ENCODE results near the gene CELF4. TPM values are rescaled to one million over a fixed set of nuclear protein-coding genes. Genes with fewer than 3 reads are reported as not detected.

Gene CELF4
- total and polyA plus RNA-seq, 10 of the 15 experiments (the other 5 are each of a cell fraction or from before 2014, with no cell fraction given) = 0.03 to 0.32 TPM; not detected in 8

- TF ChIP-seq EP300 (IDR thresholded peaks at IDR 0.05; ENCODE audit: borderline replicate concordance in 1 of 2, control insufficient read depth in 1 of 2, low read depth in 2 of 2, low read length in 2 of 2) (no peak), YY1 (IDR thresholded peaks at IDR 0.05; ENCODE audit: low read depth, low read length) (no peak), NFYB (IDR thresholded peaks at IDR 0.05; ENCODE audit: insufficient read depth, low read depth, low read length) (no peak), NKRF (conservative IDR thresholded peaks at IDR 0.05) (no peak), JUND (IDR thresholded peaks at IDR 0.05; ENCODE audit: low read depth, low read length) (no peak)
These were observed 40.9 kb downstream of the CELF4 start (continued) for GRCh38 chr18:37524498-37525261.

GRCh38 chr18:37524139-37524497, 41.5 kb downstream of the CELF4 start:
- in situ Hi-C loops (cut with MboI) (no loop called here), intact Hi-C loops (cut with micrococcal nuclease; ENCODE audit: unreplicated experiment) (no loop called here)
- BruUV-seq (replicated peaks) = no TSS peak
- no peak for FAIRE-seq
- ChIA-PET RAD21 (ENCODE audit: unreplicated experiment) (no interaction called here), POLR2A (no interaction called here), SMC1A (ENCODE audit: uncharacterized antibody, unreplicated experiment) (no interaction called here), CTCF (no interaction called here)
- Histone ChIP-seq H3K36me3 (ENCODE audit: control insufficient read depth in 2 of 2, insufficient read depth in 2 of 2, low read length in 1 of 2) (no peaks in the 10 kb centered on the region), H3K9ac (ENCODE audit: control insufficient read depth, insufficient read depth, low read length) (no peak overlapping the region), H3K4me1 (ENCODE audit: control insufficient read depth, insufficient read depth, low read length) (no peaks in the 10 kb centered on the region), H3K4me3 (no peak overlapping the region), H4K20me1 (ENCODE audit: control insufficient read depth, insufficient read depth) (no peaks in the 10 kb centered on the region), H3K9me3 (replicated peaks; ENCODE audit: control insufficient read depth, insufficient read depth, low read length) (no peaks in the 10 kb centered on the region), H3K27ac (ENCODE audit: control insufficient read depth, insufficient read depth) (no peak overlapping the region), H2AFZ (ENCODE audit: control insufficient read depth, low read depth, low read length) (no peak overlapping the region), H3K4me2 (ENCODE audit: control insufficient read depth, insufficient read depth) (no peak overlapping the region), H3K27me3 (replicated peaks in 1 of 2; ENCODE audit: control insufficient read depth in 2 of 2, insufficient read depth in 2 of 2, low read length in 1 of 2) (peaks cover 1 to 16% of the 10 kb centered on the region in 2 experiments), H3K79me2 (ENCODE audit: control insufficient read depth, insufficient read depth, low read length) (no peaks in the 10 kb centered on the region)
- WGBS (ENCODE audit: insufficient coverage, insufficient replicate concordance, low lambda C conversion rate, missing lambda C conversion rate) = 32% methylated on average over 10 of the region's 10 CpGs
- no peak for ATAC-seq
- DNase-seq (ENCODE audit: low read depth, low spot score) = no peak
- TF ChIP-seq POLR2AphosphoS2 (IDR thresholded peaks at IDR 0.05; ENCODE audit: low read depth, low read length) (no peak), FOS (IDR thresholded peaks at IDR 0.05; ENCODE audit: borderline replicate concordance, extremely low read depth, insufficient read length) (no peak), IKZF1 (conservative IDR thresholded peaks at IDR 0.05) (no peak), SIN3A (IDR thresholded peaks at IDR 0.05; ENCODE audit: low read depth, low read length) (no peak), KAT2A (conservative IDR thresholded peaks at IDR 0.05; ENCODE audit: control insufficient read depth, low read depth, low read length) (no peak), ATF2 (IDR thresholded peaks at IDR 0.05; ENCODE audit: low read length) (no peak), SPI1 (IDR thresholded peaks at IDR 0.05; ENCODE audit: borderline replicate concordance, insufficient read depth, low read depth, low read length) (no peak), EZH2 (IDR thresholded peaks at IDR 0.05; ENCODE audit: borderline replicate concordance, control insufficient read depth, low read depth, low read length) (no peak)

Data from GM12878 (cell line).